Transverse colon (tissue), 4 donors: Measurements from ENCODE around the gene RMDN2.

Experiments used
- CTCF ChIP-seq, 5 experiments: fragments of 200-600 bp in 3 of 5; fragments of 450-650 bp in 2 of 5; sonication (generic) in 3 of 5; IDR thresholded peaks; 1 replicate in 2 of 5; 2 replicates in 3 of 5; pipeline ENCODE4 v1.5.1; 2016 to 2017; ENCODE audit warnings: antibody characterized with exemption in 5 of 5, inconsistent platforms in 3 of 5, mild to moderate bottlenecking in 2 of 5, moderate library complexity in 1 of 5
- POLR2A ChIP-seq: fragments of 450-650 bp; IDR thresholded peaks from one replicate; pipeline ENCODE4 v1.6.1; 2016; ENCODE audit warnings: antibody characterized with exemption, mild to moderate bottlenecking, moderate library complexity
- POLR2AphosphoS5 ChIP-seq, 3 donors: sonication (generic); formaldehyde crosslinking; IDR thresholded peaks; one replicate each; pipeline ENCODE4 v1.6.1; 2016; ENCODE audit warnings: antibody characterized with exemption in 3 of 3

- TF ChIP-seq CTCF (IDR thresholded peaks at IDR 0.05) (no peak), POLR2A (no peak), POLR2AphosphoS5 (IDR thresholded peaks at IDR 0.05) (no peak)
Observed at GRCh38 chr2:37891846-37892435, 33.1 kb upstream of the RMDN2 start.
